ENCODE data around the gene RAP1A.

DNA sequence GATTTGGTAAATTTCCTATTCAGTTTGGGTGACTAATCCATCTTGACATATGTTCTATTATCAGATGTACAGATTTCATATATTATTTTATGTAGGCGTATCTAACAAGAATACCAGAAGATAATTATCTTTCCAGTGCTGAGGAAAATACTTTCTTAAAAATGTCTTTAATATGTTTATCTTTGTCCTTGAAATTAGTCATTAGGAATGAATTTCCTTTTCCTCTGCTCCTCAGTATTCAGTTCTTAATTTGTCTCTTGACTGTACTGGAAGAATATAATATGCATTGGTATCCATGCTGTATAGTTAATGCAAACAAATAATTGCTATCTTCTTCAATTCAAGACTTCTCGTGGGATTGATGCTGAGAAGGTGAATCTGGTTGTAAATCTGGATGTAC is 142.7 kb downstream of the RAP1A start:
- no peak for TF ChIP-seq CREB1 (IDR thresholded peaks at IDR 0.05; ENCODE audit: low read depth)
- no peak for TF ChIP-seq RAD21 (IDR thresholded peaks at IDR 0.05; ENCODE audit: low read depth)
